HepG2 (cell line): ENCODE data around the gene ESPN.

Experiments
- RFX5 ChIP-seq: IDR thresholded peaks from 2 replicates; pipeline ENCODE4 v1.6.1; 2011; ENCODE audit warnings: low read depth, low read length, improper control_type of control experiment
- TF ChIP-seq, protein P1 (sequence below): sonication (generic); formaldehyde crosslinking; IDR thresholded peaks from 2 replicates; pipeline ENCODE4 v1.4.0; 2020; ENCODE audit warnings: missing genetic modification reagents, mild to moderate bottlenecking, borderline replicate concordance
- TF ChIP-seq, protein P2 (sequence below): sonication (generic); formaldehyde crosslinking; IDR thresholded peaks from 2 replicates; pipeline ENCODE4 v1.5.0; 2020; ENCODE audit warnings: mild to moderate bottlenecking, missing genetic modification reagents, moderate library complexity

DNA sequence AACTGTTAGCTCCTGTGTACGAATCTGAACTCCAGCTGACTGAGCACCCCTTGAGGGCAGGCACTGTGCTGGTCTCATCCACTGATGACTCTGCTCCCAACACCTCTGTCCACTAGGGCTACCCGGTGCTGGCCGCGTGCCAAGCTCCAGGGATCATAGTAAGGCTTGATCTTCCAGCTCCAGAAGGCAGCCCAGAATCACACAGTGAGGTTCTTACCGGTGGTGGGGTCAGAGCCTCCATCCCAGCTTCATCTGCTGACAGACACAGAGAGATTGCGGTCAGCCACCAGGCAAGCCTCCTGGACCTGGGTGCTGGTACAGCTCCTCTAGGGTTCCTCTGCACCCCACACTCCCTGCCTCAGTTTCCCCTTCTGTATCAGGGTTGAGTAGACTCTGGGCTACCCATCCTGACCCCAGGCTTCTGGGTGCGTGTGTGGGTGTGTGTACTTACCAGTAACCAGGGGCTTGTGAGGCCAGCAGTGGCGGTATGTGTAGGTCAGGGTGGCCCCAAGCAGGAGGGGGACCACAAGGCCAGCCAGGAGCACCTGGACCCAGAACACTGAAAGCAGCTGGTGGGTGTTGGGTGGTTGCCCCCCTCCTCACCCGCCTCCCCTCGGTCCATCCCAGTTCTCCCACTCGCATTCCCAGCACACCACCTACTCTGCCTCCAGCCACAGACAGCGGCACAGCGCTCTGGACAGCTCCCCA lies 38.0 kb downstream of the ESPN start:
- TF ChIP-seq, protein P1, sequence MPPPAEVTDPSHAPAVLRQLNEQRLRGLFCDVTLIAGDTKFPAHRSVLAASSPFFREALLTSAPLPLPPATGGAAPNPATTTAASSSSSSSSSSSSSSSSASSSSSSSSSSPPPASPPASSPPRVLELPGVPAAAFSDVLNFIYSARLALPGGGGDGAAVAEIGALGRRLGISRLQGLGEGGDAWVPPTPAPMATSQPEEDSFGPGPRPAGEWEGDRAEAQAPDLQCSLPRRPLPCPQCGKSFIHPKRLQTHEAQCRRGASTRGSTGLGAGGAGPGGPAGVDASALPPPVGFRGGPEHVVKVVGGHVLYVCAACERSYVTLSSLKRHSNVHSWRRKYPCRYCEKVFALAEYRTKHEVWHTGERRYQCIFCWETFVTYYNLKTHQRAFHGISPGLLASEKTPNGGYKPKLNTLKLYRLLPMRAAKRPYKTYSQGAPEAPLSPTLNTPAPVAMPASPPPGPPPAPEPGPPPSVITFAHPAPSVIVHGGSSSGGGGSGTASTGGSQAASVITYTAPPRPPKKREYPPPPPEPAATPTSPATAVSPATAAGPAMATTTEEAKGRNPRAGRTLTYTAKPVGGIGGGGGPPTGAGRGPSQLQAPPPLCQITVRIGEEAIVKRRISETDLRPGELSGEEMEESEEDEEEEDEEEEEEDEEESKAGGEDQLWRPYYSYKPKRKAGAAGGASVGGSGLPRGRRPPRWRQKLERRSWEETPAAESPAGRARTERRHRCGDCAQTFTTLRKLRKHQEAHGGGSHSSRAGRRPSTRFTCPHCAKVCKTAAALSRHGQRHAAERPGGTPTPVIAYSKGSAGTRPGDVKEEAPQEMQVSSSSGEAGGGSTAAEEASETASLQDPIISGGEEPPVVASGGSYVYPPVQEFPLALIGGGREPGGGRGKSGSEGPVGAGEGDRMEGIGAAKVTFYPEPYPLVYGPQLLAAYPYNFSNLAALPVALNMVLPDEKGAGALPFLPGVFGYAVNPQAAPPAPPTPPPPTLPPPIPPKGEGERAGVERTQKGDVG (CRISPR knock-in tag), result no peak
- TF ChIP-seq, protein P2, sequence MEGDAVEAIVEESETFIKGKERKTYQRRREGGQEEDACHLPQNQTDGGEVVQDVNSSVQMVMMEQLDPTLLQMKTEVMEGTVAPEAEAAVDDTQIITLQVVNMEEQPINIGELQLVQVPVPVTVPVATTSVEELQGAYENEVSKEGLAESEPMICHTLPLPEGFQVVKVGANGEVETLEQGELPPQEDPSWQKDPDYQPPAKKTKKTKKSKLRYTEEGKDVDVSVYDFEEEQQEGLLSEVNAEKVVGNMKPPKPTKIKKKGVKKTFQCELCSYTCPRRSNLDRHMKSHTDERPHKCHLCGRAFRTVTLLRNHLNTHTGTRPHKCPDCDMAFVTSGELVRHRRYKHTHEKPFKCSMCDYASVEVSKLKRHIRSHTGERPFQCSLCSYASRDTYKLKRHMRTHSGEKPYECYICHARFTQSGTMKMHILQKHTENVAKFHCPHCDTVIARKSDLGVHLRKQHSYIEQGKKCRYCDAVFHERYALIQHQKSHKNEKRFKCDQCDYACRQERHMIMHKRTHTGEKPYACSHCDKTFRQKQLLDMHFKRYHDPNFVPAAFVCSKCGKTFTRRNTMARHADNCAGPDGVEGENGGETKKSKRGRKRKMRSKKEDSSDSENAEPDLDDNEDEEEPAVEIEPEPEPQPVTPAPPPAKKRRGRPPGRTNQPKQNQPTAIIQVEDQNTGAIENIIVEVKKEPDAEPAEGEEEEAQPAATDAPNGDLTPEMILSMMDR (CRISPR knock-in tag), result peak; percentile 11; the same call in 1 of the 2 replicates
- TF ChIP-seq RFX5, result no peak
